ENCODE data around the gene RPP38. TPM values are rescaled to one million over a fixed set of nuclear protein-coding genes. Genes with fewer than 3 reads are reported as not detected.

Gene RPP38
- total and polyA plus RNA-seq, 2 of the 8 experiments (the other 6 are each of a cell fraction or from before 2014, with no cell fraction given): 20.8 to 23.3 TPM

- no peak for TF ChIP-seq SP2 (IDR thresholded peaks at IDR 0.05; ENCODE audit: low read length)
- TF ChIP-seq SIN3A (conservative IDR thresholded peaks at IDR 0.05 in 1 of 2, IDR thresholded peaks at IDR 0.05 in 1 of 2; ENCODE audit: low read depth in 1 of 2, low read length in 2 of 2): no peak
- TF ChIP-seq TAF7 (optimal IDR thresholded peaks at IDR 0.05; ENCODE audit: borderline replicate concordance, low read depth, low read length): no peak
These were observed 40.5 kb downstream of the RPP38 start (continued) for GRCh38 chr10:15137636-15138035.
